ENCODE measurements around the gene SPEM3. TPM values are rescaled to one million over a fixed set of nuclear protein-coding genes. Genes with fewer than 3 reads are reported as not detected.

The SPEM3 gene
- total RNA-seq, 1 experiment from 2014 or later, result not detected

DNA sequence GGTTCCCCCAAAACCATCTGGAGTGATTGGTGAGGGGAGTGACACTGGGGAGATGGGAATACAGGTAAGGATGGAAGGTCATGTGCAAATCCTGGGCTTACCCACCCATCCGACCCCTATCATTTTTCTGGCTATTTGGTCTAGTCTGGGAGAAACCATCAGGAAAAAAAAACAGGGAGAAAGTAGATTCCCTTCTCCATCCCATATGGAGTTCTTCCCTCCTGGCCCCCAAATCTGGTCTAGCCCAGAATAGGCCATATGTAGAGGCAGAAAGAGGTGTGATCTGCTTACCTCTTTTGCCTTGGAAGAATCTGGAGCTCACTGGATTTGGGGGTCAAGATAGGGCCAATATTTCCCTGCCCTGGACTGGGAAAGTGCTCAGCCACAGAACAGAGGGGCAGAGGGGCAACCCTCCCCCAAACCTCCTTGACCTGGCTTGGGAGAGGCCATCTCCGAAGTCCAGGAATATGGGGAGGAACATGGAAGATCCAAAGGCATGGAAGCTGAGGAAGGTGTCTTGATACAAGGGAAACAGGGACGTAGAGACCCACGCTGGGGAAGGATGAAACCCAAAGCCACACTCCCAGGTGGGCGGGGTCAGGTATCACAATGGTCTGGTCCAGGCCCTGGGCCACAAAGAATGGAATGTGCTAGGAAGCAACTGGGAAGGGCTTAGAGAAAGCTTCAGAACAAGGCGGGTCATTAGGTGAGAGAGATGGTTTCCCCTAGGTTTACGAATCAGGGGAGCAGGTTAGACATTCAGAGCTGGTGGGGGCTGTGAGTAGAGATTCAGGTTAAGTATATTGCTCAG, 32.4 kb downstream of the SPEM3 start:
- no peaks in the 10 kb centered on the region for H3K9me3 Mint-ChIP-seq (ENCODE audit: unreplicated experiment)
- no TSS peak for BruUV-seq (replicated peaks)

DNA sequence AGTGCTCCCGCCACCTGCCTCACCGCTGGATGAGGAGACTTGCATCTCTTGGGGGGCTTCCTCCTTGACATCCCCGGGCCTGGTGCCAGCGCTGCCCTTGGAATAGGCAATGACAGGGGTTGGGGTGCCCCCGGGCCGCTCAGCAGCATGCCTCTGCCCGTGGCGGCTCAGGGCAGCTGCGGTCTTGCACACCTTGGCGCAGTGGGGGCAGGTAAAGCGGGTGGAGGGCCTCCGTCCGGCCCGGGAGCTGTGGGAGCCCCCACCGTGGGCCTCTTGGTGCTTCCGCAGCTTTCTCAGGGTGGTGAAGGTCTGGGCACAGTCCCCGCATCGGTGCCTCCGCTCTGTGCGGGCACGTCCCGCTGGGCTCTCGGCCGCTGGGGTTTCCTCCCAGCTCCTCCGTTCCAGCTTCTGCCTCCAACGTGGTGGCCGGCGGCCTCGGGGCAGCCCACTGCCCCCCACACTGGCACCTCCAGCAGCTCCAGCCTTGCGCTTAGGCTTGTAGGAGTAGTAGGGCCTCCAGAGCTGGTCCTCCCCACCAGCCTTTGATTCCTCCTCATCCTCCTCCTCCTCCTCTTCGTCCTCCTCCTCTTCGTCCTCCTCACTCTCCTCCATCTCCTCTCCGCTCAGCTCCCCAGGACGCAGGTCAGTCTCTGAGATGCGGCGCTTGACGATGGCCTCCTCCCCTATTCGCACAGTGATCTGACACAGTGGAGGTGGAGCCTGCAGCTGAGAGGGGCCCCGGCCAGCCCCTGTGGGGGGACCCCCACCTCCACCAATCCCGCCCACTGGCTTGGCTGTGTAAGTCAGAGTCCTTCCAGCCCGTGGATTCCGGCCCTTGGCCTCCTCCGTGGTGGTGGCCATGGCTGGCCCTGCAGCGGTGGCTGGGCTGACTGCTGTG, 34.1 kb downstream of the SPEM3 start:
- intact Hi-C loops (cut with micrococcal nuclease), result no loop called here
- no peaks in the 10 kb centered on the region for H3K9me3 Mint-ChIP-seq (ENCODE audit: unreplicated experiment)
- no peak for DNase-seq (ENCODE audit: unreplicated experiment)
- ChIA-PET CTCF (interaction anchor here (0.6 to 1.9 kb wide), 7 partner anchors 8 to 647 kb away, joined by 3 to 8 read pairs (median 3); no protein-coding TSS in a partner anchor), POLR2A (interaction anchor here (0.7 to 4.4 kb wide), 5 partner anchors 13 to 134 kb away, joined by 3 to 18 read pairs (median 3); partner anchors contain the start of gene POLR2A)
- peaks cover 10% of the 10 kb centered on the region for H3K4me1 Mint-ChIP-seq (ENCODE audit: insufficient read depth, unreplicated experiment)
- no TSS peak for BruUV-seq (replicated peaks)
- H3K27me3 Mint-ChIP-seq (ENCODE audit: insufficient read depth, unreplicated experiment), result no peaks in the 10 kb centered on the region
- no peak overlapping the region for H3K4me3 Mint-ChIP-seq (ENCODE audit: unreplicated experiment)
- peaks cover 60% of the 10 kb centered on the region for H3K36me3 Mint-ChIP-seq (ENCODE audit: insufficient read depth, unreplicated experiment)
- TF ChIP-seq, protein P1, sequence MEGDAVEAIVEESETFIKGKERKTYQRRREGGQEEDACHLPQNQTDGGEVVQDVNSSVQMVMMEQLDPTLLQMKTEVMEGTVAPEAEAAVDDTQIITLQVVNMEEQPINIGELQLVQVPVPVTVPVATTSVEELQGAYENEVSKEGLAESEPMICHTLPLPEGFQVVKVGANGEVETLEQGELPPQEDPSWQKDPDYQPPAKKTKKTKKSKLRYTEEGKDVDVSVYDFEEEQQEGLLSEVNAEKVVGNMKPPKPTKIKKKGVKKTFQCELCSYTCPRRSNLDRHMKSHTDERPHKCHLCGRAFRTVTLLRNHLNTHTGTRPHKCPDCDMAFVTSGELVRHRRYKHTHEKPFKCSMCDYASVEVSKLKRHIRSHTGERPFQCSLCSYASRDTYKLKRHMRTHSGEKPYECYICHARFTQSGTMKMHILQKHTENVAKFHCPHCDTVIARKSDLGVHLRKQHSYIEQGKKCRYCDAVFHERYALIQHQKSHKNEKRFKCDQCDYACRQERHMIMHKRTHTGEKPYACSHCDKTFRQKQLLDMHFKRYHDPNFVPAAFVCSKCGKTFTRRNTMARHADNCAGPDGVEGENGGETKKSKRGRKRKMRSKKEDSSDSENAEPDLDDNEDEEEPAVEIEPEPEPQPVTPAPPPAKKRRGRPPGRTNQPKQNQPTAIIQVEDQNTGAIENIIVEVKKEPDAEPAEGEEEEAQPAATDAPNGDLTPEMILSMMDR (IDR thresholded peaks at IDR 0.05; ENCODE audit: unreplicated experiment), result no peak
- H3K27ac Mint-ChIP-seq (ENCODE audit: low read depth, unreplicated experiment), result no peak overlapping the region

More for the DNA sequence above, 32.4 kb downstream of the SPEM3 start:
- H3K4me3 Mint-ChIP-seq (ENCODE audit: unreplicated experiment), result no peak overlapping the region
- H3K27me3 Mint-ChIP-seq (ENCODE audit: insufficient read depth, unreplicated experiment), result no peaks in the 10 kb centered on the region
- no peak overlapping the region for H3K27ac Mint-ChIP-seq (ENCODE audit: low read depth, unreplicated experiment)
- no peak for DNase-seq (ENCODE audit: unreplicated experiment)
- TF ChIP-seq, protein P1 (IDR thresholded peaks at IDR 0.05; ENCODE audit: unreplicated experiment), result no peak
- POLR2A ChIA-PET, result interaction anchor here (0.8 to 4.4 kb wide), 5 partner anchors 15 to 100 kb away, joined by 3 to 18 read pairs (median 11); partner anchors contain the start of genes POLR2A and ZBTB4
- H3K36me3 Mint-ChIP-seq (ENCODE audit: insufficient read depth, unreplicated experiment), result peaks cover 58% of the 10 kb centered on the region
- H3K4me1 Mint-ChIP-seq (ENCODE audit: insufficient read depth, unreplicated experiment), result peaks cover 16% of the 10 kb centered on the region
- CTCF ChIA-PET, result interaction anchor here (0.7 to 1.9 kb wide), 3 partner anchors 24 to 127 kb away, joined by 3 to 8 read pairs (median 4); no protein-coding TSS in a partner anchor
- intact Hi-C loops (cut with micrococcal nuclease), result no loop called here

DNA sequence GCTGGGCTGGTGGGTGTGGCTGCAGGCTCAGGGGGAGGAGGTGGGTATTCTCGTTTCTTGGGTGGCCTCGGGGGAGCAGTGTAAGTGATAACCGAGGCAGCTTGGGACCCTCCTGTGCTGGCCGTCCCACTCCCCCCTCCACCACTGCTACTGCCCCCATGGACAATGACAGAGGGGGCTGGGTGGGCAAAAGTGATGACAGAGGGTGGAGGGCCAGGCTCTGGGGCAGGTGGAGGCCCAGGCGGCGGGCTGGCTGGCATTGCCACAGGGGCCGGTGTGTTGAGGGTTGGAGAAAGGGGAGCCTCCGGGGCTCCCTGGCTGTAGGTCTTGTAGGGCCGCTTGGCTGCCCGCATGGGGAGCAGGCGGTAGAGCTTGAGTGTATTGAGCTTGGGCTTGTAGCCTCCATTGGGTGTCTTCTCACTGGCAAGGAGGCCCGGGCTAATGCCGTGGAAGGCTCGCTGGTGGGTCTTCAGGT, 34.8 kb downstream of the SPEM3 start:
- intact Hi-C loops (cut with micrococcal nuclease), result no loop called here
- Mint-ChIP-seq H3K27ac (ENCODE audit: low read depth, unreplicated experiment) (no peak overlapping the region), H3K9me3 (ENCODE audit: unreplicated experiment) (no peaks in the 10 kb centered on the region), H3K4me3 (ENCODE audit: unreplicated experiment) (no peak overlapping the region), H3K36me3 (ENCODE audit: insufficient read depth, unreplicated experiment) (peaks cover 62% of the 10 kb centered on the region), H3K4me1 (ENCODE audit: insufficient read depth, unreplicated experiment) (peaks cover 10% of the 10 kb centered on the region), H3K27me3 (ENCODE audit: insufficient read depth, unreplicated experiment) (no peaks in the 10 kb centered on the region)
- TF ChIP-seq, protein P1 (IDR thresholded peaks at IDR 0.05; ENCODE audit: unreplicated experiment), result no peak
- ChIA-PET CTCF (interaction anchor here (0.7 to 1.3 kb wide), 2 partner anchors 7 to 26 kb away, joined by 3 to 4 read pairs; no protein-coding TSS in a partner anchor), POLR2A (interaction anchor here (4.4 kb wide), 1 partner anchor 21 kb away, joined by 18 read pairs; the partner anchor contains the start of gene POLR2A)
- no peak for DNase-seq (ENCODE audit: unreplicated experiment)
- no TSS peak for BruUV-seq (replicated peaks)
